Large intestine (tissue), 3 donors: Measurements from ENCODE around the gene BCAR3. TPM values are rescaled to one million over a fixed set of nuclear protein-coding genes. Genes with fewer than 3 reads are reported as not detected.

Experiments
- DNase-seq, 2 donors: peaks; one replicate each; pipeline versions ENCODE4 v3.0.0 to v3.0.0-alpha.2; 2013
- H3K27ac ChIP-seq: one replicate; pipeline ENCODE4 v1.5.1; 2013; ENCODE audit warnings: low read length
- H3K27me3 ChIP-seq: 2 replicates; pipeline ENCODE4 v1.6.1; 2013; ENCODE audit warnings: low read length; ENCODE audit not compliant: control insufficient read depth, insufficient read depth
- H3K36me3 ChIP-seq: 2 replicates; pipeline ENCODE4 v1.6.1; 2013; ENCODE audit warnings: low read length; ENCODE audit not compliant: control insufficient read depth, insufficient read depth
- H3K4me1 ChIP-seq: one replicate; pipeline ENCODE4 v1.6.1; 2013; ENCODE audit warnings: low read length; ENCODE audit not compliant: control insufficient read depth, insufficient read depth
- H3K4me3 ChIP-seq: one replicate; pipeline ENCODE4 v1.5.1; 2013; ENCODE audit warnings: low read length
- H3K9me3 ChIP-seq: one replicate; pipeline ENCODE4 v1.6.1; 2013; ENCODE audit warnings: mild to moderate bottlenecking, low read depth, low read length, moderate library complexity; ENCODE audit not compliant: control insufficient read depth
- WGBS: methylation state at CpG from one replicate; pipeline ENCODE4 v1.1.5; 2013; ENCODE audit warnings: low lambda C conversion rate; ENCODE audit not compliant: insufficient coverage; 5-methylcytosine and 5-hydroxymethylcytosine counted together
- polyA plus RNA-seq: library from polyadenylated mRNA; unstranded; fragments of 120-200 nt; gene quantifications from one replicate; pipeline ENCODE4 v1.2.1, GENCODE V29; 2013

Gene BCAR3
- polyA plus RNA-seq, 1 donor: 11.7 TPM

DNA sequence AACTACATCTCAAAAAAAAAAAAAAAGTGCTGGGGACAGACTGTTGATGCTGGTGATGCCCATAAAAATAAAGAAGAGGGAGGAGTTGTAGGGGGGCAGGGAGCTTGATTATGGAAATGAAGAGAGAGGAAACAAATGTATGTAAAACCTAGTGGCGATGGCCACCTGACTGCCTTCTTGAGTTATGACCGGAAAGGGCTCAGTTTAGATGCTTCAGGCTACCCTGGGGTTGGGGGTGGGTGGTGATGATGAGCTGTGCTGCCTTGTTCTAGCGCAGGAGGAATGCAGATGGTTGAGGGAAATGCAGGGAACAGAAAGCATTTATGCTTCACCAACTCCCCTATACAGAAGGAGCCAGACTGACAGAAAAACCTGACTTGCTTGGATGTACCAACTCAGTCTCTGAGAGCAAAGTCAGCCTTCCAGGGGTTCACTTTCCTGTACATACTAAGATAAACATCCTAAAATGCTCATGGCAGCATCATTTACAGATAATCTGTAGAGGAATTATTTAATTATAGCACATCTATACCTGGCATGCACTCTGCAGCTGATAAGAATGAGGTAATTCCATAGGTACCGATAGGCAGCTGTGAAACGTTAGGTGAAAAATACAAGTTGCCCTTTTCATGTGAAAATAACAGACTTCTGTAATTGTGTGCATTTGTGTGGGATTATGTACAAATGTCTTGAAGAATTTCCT lies 8.0 kb upstream of the BCAR3 start:
- no peak for DNase-seq
- H3K4me1 ChIP-seq: peaks cover 24% of the 10 kb centered on the region
- 100% methylated on average over 2 of the region's 5 CpGs for WGBS
- H3K27ac ChIP-seq: no peak overlapping the region
- H3K27me3 ChIP-seq: no peaks in the 10 kb centered on the region
- no peaks in the 10 kb centered on the region for H3K9me3 ChIP-seq
- H3K4me3 ChIP-seq: no peak overlapping the region
- no peaks in the 10 kb centered on the region for H3K36me3 ChIP-seq

DNA sequence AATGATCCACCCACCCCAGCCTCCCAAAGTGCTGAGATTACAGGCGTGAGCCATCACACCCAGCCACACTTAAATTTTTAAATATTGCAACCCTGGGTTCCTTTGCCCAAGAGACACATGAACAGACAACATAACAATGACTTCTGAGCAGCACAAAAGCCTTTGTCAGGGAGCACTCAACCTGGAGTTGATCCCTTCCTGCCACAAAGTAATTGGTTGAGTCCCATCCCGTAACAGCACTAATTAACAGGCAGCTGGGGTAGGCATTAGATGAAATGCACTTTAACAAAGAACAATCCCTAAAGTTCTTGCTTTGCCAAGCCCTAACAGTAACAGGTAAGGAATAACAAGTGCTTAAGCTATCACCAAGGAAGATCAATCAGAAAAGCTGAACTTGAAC lies 5.9 kb upstream of the BCAR3 start:
- Histone ChIP-seq H3K36me3 (no peaks in the 10 kb centered on the region), H3K4me1 (peaks cover 24% of the 10 kb centered on the region), H3K27ac (no peak overlapping the region), H3K27me3 (no peaks in the 10 kb centered on the region), H3K9me3 (no peaks in the 10 kb centered on the region), H3K4me3 (no peak overlapping the region)
- WGBS: no CpG with 5 or more reads among the region's 2 CpGs
- DNase-seq: no peak

- Histone ChIP-seq H3K27me3 (no peaks in the 10 kb centered on the region), H3K4me3 (no peak overlapping the region), H3K9me3 (no peaks in the 10 kb centered on the region), H3K4me1 (peaks cover 18% of the 10 kb centered on the region), H3K27ac (no peak overlapping the region), H3K36me3 (no peaks in the 10 kb centered on the region)
- DNase-seq: no peak
- 67% methylated on average over 1 of the region's 3 CpGs for WGBS
Observed at GRCh38 chr1:93686504-93687250, 5.0 kb upstream of the BCAR3 start.

DNA sequence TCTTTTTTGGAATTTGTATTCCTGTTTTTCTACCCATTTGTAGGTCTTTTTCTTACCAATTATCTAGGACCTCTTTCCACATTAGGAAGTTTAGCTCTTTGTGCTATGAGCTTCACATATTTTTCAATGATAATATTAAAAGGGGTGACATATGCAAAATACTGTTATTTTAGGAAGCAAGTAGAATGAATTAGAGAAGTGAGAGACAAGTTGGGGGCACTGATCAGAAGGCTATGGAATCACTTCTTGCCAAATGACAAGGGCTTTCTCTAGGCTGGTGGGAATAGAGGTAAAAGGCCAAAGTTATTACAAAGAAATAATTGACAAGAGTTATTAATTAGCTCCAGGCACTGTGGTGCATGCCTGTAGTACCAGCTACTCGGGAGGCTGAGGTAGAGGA lies 4.3 kb upstream of the BCAR3 start:
- Histone ChIP-seq H3K9me3 (no peaks in the 10 kb centered on the region), H3K27ac (no peak overlapping the region), H3K36me3 (no peaks in the 10 kb centered on the region), H3K4me3 (no peak overlapping the region), H3K27me3 (no peaks in the 10 kb centered on the region), H3K4me1 (peaks cover 11% of the 10 kb centered on the region)
- WGBS: no CpG with 5 or more reads among the region's 1 CpG
- DNase-seq: no peak

- Histone ChIP-seq H3K9me3 (no peaks in the 10 kb centered on the region), H3K27ac (no peak overlapping the region), H3K4me1 (peaks cover 18% of the 10 kb centered on the region), H3K4me3 (no peak overlapping the region), H3K27me3 (no peaks in the 10 kb centered on the region), H3K36me3 (no peaks in the 10 kb centered on the region)
- no CpG with 5 or more reads among the region's 2 CpGs for WGBS
- no peak for DNase-seq
Observed at GRCh38 chr1:93683234-93683633, 1.6 kb upstream of the BCAR3 start.

- Histone ChIP-seq H3K9me3 (no peaks in the 10 kb centered on the region), H3K4me1 (peaks cover 18% of the 10 kb centered on the region), H3K4me3 (peak overlapping the region; percentile 60), H3K27me3 (no peaks in the 10 kb centered on the region), H3K27ac (peak overlapping the region; percentile 42), H3K36me3 (no peaks in the 10 kb centered on the region)
- no CpG with 5 or more reads among the region's 12 CpGs for WGBS
- no peak for DNase-seq
Observed at GRCh38 chr1:93681989-93682412, 364 bp upstream of the BCAR3 start.

- DNase-seq: peak; percentile 72 to 87
- Histone ChIP-seq H3K27ac (peak overlapping the region; percentile 62), H3K27me3 (no peaks in the 10 kb centered on the region), H3K4me3 (peak overlapping the region; percentile 73), H3K36me3 (no peaks in the 10 kb centered on the region), H3K4me1 (peaks cover 19% of the 10 kb centered on the region), H3K9me3 (no peaks in the 10 kb centered on the region)
- no CpG with 5 or more reads among the region's 29 CpGs for WGBS
Observed at GRCh38 chr1:93680420-93681100, 1.1 kb downstream of the BCAR3 start.

DNA sequence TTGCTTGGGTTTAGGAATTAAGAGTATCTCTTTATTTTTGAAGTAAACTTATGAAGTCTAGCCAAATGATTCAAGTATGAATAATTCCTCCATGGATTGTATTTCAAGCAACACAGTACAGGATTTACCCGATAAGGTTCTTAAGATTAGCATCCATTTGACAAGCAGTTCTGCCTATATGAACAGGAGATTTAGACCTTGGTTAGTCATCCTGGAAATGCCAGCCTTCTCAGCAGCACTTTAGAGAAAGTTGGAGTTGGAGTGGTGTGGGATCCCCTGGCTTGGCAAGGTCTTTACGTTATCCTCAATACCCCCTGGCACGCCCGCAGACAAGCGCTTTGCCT lies 1.6 kb downstream of the BCAR3 start:
- Histone ChIP-seq H3K4me3 (peak overlapping the region; percentile 73), H3K27ac (peak overlapping the region; percentile 62)

GRCh38 chr1:93679546-93679945 lies 2.1 kb downstream of the BCAR3 start:
- no peaks in the 10 kb centered on the region for H3K27me3 ChIP-seq
- WGBS: 17% methylated on average over 1 of the region's 4 CpGs
- H3K9me3 ChIP-seq: no peaks in the 10 kb centered on the region
- peaks cover 25% of the 10 kb centered on the region for H3K4me1 ChIP-seq
- no peak overlapping the region for H3K4me3 ChIP-seq
- H3K27ac ChIP-seq: peak overlapping the region; percentile 62
- DNase-seq: peak in 1 of 2 donors; percentile 30
- no peaks in the 10 kb centered on the region for H3K36me3 ChIP-seq

More for the DNA sequence above, 1.6 kb downstream of the BCAR3 start:
- Histone ChIP-seq H3K9me3 (no peaks in the 10 kb centered on the region), H3K36me3 (no peaks in the 10 kb centered on the region), H3K27me3 (no peaks in the 10 kb centered on the region), H3K4me1 (peaks cover 22% of the 10 kb centered on the region)
- DNase-seq: no peak
- no CpG with 5 or more reads among the region's 5 CpGs for WGBS

GRCh38 chr1:93678946-93679480 lies 2.6 kb downstream of the BCAR3 start:
- Histone ChIP-seq H3K9me3 (no peaks in the 10 kb centered on the region), H3K27me3 (no peaks in the 10 kb centered on the region), H3K4me1 (peaks cover 30% of the 10 kb centered on the region), H3K36me3 (no peaks in the 10 kb centered on the region), H3K27ac (peak overlapping the region; percentile 62), H3K4me3 (no peak overlapping the region)
- 29% methylated on average over 1 of the region's 4 CpGs for WGBS
- no peak for DNase-seq
